GM19395 (cell line): ENCODE measurements around the gene MYOZ3.
A peak's percentile ranks its signal among the peaks of the same experiment; 100 is the strongest.

Experiments used
- ATAC-seq: cut with Tn5 transposase; IDR thresholded peaks from one replicate; pipeline ENCODE4 v1.9.1; 2021; ENCODE audit warnings: mild to moderate bottlenecking, moderate library complexity; ENCODE audit not compliant: unreplicated experiment

MYOZ3 gene

DNA sequence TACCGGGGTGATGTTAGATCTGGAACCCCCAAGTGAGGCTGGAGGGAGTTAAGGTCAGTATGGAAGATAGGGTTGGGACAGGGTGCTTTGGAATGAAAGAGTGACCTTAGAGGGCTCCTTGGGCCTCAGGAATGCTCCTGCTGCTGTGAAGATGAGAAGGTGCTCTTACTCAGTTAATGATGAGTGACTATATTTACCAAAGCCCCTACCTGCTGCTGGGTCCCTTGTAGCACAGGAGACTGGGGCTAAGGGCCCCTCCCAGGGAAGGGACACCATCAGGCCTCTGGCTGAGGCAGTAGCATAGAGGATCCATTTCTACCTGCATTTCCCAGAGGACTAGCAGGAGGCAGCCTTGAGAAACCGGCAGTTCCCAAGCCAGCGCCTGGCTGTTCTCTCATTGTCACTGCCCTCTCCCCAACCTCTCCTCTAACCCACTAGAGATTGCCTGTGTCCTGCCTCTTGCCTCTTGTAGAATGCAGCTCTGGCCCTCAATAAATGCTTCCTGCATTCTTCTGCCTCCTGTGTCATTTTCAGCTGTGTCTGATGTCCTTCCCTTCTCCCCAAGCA lies 2.3 kb upstream of the MYOZ3 start:
- no peak for ATAC-seq

DNA sequence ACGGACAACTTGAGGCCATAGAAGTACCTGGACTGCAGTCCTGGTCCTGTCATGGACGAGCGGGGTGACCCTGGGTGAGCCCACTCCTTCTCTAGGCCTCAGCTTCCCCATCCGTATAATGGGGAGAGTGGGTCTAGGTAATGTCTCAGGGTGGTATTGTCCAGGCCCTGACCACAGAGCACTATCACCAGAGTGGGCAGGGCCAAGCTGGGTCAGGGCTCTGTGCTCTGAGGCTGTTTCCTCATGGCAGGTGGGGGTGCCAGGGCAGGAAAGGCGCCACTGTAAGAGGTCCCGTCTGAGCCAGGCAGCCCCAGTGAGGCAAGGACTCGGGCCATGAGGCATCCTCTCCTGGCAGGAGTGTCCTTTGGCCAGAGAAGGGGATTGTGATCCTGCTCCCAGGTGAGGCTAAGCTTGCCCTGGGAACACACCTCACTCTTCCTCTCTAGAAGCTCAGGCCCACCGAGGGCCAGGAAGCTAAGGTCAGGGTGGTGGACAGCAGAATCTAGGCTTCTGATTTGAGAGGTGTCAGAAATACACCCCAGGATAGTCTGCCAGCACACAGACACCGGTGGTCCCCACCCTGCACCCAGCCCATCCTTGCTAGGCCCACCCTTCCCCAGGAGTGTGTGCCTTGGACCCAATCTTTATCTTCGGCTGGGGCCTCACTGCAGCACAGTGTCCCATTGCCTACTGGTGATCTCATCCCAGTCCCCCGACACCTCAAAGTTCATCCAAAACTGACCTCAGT lies 1.5 kb upstream of the MYOZ3 start:
- ATAC-seq, result no peak

GRCh38 chr5:150660108-150660831 lies 781 bp upstream of the MYOZ3 start:
- no peak for ATAC-seq

DNA sequence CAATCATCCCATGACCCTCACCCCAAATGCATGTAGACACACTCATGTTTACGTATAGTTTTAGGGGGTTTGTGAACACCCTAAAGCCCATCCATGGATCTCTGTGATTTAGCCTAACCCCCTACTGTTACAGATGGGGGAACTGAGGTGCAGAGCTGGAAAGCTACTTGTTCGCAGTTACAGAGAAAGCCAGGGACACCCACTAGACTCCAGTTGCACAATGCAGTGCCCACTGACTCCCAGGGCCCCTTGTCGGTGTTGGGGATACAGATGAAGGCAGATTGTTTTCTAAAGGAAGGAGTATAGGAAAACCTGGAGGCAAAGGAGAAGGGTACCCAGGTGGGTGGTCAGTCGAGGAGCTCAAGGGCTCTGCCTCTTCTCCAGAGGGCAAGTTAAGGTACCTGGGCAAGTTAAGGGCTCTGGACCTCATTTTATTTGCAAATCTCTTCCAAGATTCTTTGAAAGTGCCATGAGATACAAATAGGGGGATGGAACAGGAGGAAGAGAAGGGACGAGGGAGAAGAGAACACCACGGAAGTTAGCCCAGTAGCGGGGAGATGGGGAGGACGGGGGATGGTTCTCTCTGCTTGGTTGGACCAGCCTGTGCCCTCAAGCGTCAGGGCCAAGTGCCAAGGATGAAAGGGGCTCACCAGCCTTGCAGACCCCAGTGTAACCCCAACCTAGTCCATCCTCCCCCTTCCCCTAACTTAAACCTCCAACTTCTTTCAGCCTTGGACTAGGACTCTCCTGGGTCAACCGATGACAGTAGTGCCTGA lies 958 bp downstream of the MYOZ3 start:
- no peak for ATAC-seq

DNA sequence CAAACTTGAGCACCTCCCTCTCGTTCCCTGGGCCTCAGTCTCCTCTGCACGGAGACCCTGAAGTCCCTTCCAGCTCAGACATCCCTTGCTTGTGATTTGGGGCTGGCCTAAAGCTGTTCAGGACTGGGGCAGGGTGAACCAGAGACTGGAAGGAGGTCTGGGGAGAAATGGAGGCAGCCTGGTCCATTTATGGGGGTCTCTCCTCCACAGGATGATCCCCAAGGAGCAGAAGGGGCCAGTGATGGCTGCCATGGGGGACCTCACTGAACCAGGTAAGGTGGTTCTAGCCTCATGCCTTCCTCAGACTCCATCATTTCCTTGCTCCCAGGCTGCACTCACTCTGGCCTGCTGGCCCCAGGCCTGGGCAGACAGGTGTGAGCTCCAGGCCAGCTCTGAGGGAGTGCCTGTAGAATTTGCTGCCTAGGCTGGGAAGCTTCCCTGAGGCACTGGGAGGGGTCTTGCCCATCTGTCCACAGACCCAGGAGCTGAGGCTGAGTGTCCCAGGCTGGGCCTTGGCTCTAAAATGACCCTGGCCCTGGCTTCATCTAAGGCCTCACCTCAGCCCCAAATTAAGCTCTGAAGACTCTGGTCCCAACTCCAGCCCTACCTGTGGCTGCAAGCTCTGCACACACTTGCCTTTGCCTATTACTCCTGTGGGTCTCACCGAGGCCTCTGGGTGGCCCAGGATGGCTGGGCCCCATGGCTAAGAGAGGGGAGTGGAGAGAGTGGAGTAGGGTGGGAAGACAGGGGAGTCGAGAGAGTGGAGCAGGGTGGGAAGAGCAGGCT lies 1.9 kb downstream of the MYOZ3 start:
- no peak for ATAC-seq

DNA sequence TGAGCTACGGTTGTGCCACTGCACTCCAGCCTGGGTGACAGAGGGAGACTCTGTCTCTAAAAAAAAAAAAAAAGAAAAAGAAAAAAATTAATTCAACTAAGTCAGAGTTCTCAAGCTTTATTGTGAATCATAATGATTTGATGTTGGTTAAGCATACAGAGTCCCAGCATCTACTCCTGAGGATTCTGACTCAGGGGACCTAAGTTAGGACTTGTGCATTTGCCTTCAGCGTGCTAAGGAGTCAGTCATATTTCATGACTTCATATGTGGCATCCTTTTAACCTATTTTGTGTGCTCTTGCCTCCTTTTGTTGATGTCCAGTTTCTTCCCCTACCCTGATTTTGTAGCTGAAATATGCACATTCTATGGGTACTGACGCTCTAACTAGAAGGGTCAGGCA lies 2.9 kb downstream of the MYOZ3 start:
- ATAC-seq, result no peak

DNA sequence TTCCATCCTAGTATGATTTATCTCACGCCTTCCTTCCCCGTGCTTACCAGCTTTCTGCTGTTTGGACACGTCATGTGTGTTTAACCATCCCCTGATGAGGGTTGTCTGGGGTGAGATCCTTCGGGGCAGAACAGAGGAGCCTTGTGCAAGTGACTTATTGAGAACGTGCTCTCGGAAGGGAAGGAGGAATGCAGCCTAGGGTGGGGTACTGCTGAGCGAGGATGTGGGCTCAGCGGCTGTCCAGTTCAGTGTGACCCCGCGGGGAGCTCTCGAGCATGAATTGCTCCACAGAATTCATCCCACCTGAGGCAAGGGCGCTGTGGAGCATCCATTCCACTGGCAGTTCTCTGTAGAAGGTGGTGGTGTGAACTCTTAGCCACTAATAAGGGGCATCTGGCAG lies 4.0 kb downstream of the MYOZ3 start:
- no peak for ATAC-seq

DNA sequence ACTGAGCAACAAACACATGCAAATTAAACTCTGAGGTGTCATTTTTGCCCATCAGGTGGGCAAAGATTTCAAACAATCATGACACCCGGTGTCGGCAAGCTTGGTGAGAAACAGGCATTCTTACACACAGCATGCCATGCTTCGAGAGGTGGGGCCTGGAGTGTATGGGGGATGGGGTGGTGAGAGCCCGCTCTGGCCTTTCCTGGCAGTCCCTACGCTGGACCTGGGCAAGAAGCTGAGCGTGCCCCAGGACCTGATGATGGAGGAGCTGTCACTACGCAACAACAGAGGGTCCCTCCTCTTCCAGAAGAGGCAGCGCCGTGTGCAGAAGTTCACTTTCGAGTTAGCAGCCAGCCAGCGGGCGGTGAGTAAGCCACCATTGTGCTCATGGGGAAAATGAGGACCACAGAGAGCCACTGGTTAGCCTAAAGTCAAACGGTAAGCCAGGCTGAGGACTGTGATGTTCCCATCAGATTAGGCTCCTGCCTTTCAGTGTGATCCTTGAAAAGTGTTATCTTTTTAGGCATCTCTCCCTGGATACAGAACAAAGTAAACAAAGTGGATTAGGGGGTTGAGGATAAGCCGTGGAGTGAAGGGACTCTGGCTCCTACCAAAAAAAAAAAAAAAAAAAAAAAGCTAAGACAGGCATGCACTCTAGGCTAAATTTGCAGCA lies 9.4 kb downstream of the MYOZ3 start:
- ATAC-seq, result no peak

GRCh38 chr5:150670948-150671310 lies 9.9 kb downstream of the MYOZ3 start:
- ATAC-seq, result no peak

DNA sequence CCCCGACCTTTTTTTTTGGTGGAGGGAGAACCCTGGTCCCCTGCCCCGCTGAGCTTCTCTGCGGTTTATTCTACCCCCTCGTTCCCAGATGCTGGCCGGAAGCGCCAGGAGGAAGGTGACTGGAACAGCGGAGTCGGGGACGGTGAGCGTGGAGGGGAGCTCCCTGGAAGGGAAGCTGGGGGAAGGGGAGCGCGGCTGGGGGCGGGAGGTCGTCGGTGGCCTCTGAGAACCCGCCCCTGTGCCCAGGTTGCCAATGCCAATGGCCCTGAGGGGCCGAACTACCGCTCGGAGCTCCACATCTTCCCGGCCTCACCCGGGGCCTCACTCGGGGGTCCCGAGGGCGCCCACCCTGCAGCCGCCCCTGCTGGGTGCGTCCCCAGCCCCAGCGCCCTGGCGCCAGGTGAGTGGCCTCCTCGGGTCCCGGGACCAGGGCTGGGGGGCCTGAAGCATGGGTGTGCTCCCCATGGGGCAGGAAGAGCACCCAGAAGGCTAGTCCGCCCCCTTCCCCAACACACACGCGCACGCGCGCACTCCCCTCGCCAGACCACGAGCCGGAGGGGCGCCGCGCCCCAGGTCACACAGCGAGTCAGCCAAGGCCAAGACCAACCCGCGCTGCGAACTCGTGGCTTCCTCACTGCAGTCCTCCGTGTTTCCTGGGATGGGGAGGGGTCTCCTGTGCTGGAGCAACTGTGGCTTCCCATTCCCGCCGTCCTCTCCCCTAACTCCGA lies 10.6 kb downstream of the MYOZ3 start:
- peak; percentile 39 for ATAC-seq

- ATAC-seq, result peak; percentile 53
Measured at GRCh38 chr5:150672237-150672883, 11.3 kb downstream of the MYOZ3 start.

- ATAC-seq, result no peak
Measured at GRCh38 chr5:150672884-150673275, 11.8 kb downstream of the MYOZ3 start.

GRCh38 chr5:150674341-150674821 lies 13.3 kb downstream of the MYOZ3 start:
- no peak for ATAC-seq

GRCh38 chr5:150675069-150675468 lies 14.0 kb downstream of the MYOZ3 start:
- no peak for ATAC-seq

DNA sequence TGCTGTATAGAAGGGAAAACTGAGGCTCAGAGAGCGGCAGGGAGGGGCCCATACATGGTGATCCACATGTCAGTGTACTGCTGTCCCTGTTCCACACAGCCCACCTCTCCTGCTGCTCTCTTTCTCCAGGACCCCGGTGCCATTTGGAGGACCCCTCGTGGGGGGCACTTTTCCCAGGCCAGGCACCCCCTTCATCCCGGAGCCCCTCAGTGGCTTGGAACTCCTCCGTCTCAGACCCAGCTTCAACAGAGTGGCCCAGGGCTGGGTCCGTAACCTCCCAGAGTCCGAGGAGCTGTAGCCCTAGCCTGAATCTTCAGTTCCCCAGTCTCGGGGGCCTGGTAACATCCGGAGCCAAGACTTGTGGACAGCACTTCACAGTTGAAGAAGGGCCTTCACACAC lies 15.5 kb downstream of the MYOZ3 start:
- no peak for ATAC-seq

DNA sequence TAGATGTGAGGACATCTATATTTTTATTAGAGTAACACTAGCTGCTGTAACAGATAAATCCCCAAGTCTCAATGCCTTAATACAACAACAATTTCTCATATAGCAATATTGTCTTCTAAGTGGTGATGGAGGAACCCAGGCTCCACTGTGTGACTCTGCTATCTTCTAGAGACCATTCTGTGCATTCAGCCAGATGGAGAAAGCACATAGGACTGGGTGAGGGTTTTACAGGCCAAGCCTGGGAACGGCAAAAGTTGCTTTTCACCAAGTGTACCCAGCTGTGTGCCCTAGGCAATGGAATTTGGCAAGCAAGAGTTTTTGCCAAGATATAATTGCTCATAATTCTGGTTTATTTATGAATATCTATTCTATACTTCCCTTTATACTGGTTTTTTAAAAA lies 28.1 kb downstream of the MYOZ3 start:
- ATAC-seq, result no peak

DNA sequence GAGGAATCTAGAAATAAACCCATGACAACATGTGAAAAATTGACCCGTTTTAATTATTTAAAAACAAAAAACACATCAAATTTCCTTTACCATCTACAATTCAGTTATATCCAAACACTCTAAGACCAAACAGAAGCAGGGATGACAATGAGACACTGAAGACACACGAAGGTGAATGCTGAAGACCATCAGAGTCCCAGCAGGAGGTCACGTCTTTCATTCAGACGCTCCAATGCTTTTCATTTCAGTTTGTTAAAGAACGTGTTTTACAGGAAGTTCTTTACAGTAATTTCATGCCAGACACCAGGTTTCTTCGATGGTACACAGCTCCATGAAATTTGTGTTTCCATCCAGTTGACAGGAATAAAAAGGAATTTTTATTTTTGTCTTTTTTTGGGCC lies 29.7 kb downstream of the MYOZ3 start:
- ATAC-seq, result no peak

GRCh38 chr5:150692276-150692675 lies 31.2 kb downstream of the MYOZ3 start:
- no peak for ATAC-seq

DNA sequence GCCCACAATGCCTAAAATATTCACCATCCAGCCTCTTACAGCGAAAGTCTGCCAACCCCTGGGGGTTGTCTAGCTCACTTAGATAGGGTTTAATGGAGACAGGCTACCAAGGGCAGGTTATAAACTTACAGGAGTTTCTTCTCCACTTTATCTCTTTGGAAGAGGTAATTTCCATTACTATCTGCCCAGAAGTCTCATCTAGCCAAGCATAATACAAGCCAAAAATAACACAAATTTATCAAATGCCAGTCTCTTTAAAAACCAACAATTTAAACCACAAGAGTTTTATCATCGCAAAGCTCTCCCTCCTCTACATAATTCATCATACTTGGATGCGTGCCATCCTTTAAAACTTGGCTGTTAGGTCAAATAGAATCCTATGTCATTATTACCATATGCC lies 33.6 kb downstream of the MYOZ3 start:
- ATAC-seq, result no peak
